Astrocyte (in vitro differentiated cells and primary cell): Measurements from ENCODE around the gene TRAF3IP1.

ENCODE experiments used
- CTCF ChIP-seq: IDR thresholded peaks from 2 replicates; pipeline ENCODE4 v1.5.1; 2011; ENCODE audit warnings: low read depth, mild to moderate bottlenecking, inconsistent platforms, low read length, moderate library complexity; ENCODE audit not compliant: insufficient read depth
- EZH2 ChIP-seq: IDR thresholded peaks from 2 replicates; pipeline ENCODE4 v1.6.1; 2012; ENCODE audit warnings: mild to moderate bottlenecking, low read length, inconsistent platforms; ENCODE audit not compliant: insufficient read depth

GRCh38 chr2:238359403-238359802, 39.1 kb downstream of the TRAF3IP1 start:
- no peak for TF ChIP-seq CTCF
- no peak for TF ChIP-seq EZH2
